ENCODE results near the gene RAP1B.
A peak's percentile ranks its signal among the peaks of the same experiment; 100 is the strongest.

RAP1B gene

DNA sequence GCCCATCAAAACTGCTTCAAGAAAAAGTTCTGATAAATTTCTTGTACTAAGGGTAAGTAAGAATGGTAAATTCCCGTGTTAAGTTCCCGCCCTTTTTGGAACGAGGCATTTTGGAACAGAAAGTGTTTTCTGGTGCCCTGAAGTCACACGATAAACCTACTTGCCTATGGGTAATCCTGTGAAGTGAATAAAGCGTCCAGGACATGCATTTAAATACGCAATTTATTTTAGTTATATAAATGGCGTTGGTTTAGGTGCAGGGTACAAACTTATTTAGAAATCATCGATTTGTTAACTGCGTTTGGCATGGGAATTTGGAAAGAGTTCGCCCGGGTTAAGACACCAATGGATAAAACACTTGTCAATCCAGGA is 715 bp upstream of the RAP1B start:
- peak overlapping the region; percentile 72 for H3K4me3 ChIP-seq (ENCODE audit: low read depth, low read length)
- TF ChIP-seq, protein P1, sequence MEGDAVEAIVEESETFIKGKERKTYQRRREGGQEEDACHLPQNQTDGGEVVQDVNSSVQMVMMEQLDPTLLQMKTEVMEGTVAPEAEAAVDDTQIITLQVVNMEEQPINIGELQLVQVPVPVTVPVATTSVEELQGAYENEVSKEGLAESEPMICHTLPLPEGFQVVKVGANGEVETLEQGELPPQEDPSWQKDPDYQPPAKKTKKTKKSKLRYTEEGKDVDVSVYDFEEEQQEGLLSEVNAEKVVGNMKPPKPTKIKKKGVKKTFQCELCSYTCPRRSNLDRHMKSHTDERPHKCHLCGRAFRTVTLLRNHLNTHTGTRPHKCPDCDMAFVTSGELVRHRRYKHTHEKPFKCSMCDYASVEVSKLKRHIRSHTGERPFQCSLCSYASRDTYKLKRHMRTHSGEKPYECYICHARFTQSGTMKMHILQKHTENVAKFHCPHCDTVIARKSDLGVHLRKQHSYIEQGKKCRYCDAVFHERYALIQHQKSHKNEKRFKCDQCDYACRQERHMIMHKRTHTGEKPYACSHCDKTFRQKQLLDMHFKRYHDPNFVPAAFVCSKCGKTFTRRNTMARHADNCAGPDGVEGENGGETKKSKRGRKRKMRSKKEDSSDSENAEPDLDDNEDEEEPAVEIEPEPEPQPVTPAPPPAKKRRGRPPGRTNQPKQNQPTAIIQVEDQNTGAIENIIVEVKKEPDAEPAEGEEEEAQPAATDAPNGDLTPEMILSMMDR (IDR thresholded peaks at IDR 0.05; ENCODE audit: borderline replicate concordance, insufficient read depth, low read depth, low read length), result no peak

DNA sequence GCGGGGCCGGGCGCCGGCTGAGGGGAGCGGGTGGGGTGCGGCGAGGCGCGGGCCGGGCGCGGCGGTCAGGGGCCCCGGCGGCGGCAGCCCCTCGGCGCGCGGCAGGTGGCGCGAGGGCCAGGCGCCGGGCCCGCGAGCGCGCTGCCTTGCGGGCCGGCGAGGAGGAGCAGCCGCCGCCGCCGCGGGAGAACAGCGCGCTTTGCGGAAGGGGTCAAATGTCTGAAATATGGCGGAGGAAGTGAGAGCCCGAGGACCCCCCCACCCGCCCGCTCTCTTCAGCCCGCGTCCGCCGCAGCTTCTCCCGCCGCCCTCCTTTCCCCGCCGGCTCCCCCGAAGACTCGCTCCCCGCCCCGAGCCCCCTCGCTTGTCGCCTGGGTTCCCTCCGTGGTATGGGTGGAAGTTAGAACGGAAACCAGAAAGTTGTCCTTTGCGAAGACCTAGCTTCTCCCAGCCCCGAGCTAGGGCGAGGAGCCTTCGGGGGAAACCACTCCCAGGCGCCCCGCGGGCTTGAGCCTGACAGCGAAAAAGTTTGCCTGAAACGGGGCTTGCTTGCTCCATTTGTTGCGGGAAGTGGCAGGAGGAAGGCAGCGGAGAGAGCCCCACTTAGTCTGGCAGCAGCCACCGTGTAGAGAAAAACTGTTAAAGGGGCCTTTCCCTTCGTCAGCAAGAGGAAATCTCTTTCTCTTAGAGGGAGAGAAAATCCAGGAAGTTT is 551 bp downstream of the RAP1B start:
- TF ChIP-seq, protein P1 (IDR thresholded peaks at IDR 0.05; ENCODE audit: borderline replicate concordance, insufficient read depth, low read depth, low read length), result no peak
- peak overlapping the region; percentile 56 for H3K4me3 ChIP-seq (ENCODE audit: low read depth, low read length)

DNA sequence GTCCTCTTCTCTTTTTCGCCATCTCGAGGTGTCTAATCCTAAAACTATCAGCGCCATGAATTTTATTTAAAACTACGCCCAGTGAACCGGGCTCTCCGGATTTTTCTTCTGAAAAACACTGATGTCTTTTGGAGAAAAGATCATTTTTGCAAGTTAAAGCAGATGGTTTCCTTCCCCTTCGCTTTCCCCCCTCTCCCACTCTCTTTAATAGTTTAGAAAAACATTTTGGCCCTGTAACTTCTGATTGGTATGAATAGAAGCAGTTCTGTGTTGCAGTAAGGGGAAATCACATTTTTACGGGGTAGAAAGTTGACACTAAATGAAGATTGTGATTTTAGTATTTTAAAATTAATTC is 1.1 kb downstream of the RAP1B start:
- TF ChIP-seq, protein P1 (IDR thresholded peaks at IDR 0.05; ENCODE audit: borderline replicate concordance, insufficient read depth, low read depth, low read length), result no peak
- H3K4me3 ChIP-seq (ENCODE audit: low read depth, low read length), result peak overlapping the region; percentile 56

DNA sequence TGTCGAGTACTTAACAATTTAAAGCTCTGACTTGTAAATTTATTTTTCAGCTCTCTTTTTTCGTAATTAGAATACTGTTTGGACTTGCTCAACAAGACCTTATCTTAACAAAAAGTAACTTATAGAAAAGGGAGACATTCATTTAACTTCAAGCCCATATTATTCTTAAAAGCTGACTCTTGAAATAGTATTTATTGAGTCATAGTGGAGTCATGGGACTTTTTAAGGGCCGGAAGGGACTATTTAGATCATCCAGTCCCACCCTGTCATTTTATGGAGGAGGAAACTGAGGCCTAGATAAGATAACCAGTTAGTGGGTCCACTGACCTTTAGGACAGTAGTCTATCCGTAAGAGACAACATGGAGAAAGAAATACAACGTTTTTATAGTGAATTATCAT is 1.5 kb downstream of the RAP1B start:
- H3K4me3 ChIP-seq (ENCODE audit: low read depth, low read length), result peak overlapping the region; percentile 56
- TF ChIP-seq, protein P1 (IDR thresholded peaks at IDR 0.05; ENCODE audit: borderline replicate concordance, insufficient read depth, low read depth, low read length), result no peak

DNA sequence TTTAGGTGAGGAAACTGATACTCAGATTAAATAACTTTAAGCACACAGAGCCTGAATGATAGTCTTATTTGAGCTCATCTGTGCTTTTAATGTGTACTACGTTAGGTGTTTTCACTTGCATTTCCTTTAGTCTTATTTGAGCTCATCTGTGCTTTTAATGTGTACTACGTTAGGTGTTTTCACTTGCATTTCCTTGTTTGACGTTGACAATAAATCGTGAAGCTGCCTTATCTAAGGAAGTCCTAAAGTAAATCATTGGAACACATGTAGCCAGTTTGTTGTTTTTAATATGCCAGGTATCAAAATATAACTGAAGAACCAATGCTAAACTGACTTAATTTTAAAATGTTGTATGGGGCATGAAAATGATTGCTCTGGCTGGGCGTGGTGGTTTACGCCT is 2.0 kb downstream of the RAP1B start:
- H3K4me3 ChIP-seq (ENCODE audit: low read depth, low read length), result peak overlapping the region; percentile 56

DNA sequence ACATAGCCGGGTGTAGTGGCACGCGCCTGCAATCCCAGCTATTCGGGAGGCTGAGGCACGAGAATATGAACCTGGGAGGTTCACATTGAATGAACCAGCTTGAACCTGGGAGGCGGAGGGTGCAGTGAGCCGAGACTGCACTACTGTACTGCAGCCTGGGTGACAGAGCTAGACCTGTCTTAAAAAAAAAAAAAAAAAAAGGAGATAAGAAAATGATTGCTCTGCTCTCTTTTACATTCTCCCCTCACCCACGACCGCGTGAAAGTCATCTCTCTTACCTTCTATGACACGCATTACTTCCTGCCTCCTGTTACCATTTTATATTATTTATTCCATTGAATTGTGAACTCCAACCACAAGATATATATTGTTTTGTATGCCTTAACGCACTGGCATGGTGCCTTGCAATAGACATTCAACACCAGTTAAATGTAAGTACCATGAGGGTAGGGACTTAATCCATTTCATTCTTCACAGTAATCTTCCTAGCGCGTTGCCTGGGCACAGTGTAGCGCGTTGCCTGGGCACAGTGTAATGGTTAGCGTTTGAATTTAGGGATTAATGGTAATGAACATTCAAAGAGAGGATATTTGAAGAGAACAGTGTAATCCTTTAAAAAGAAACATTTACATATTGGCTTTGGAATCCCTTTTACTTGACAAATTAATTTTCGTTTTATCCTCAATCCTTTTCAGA is 2.7 kb downstream of the RAP1B start:
- H3K4me3 ChIP-seq (ENCODE audit: low read depth, low read length), result peak overlapping the region; percentile 56
- TF ChIP-seq, protein P1 (IDR thresholded peaks at IDR 0.05; ENCODE audit: borderline replicate concordance, insufficient read depth, low read depth, low read length), result no peak

More for the DNA sequence above, 2.0 kb downstream of the RAP1B start:
- TF ChIP-seq, protein P1 (IDR thresholded peaks at IDR 0.05; ENCODE audit: borderline replicate concordance, insufficient read depth, low read depth, low read length), result no peak
